Uterus (tissue), 4 donors: Measurements from ENCODE around the gene SHB. TPM values are rescaled to one million over a fixed set of nuclear protein-coding genes. Genes with fewer than 3 reads are reported as not detected.
A peak's percentile ranks its signal among the peaks of the same experiment; 100 is the strongest.

Source experiments
- DNase-seq, 2 donors: peaks; one replicate each; pipeline ENCODE4 v3.0.0-alpha.2; 2019 to 2020
- H3K27ac ChIP-seq, 2 donors: fragments of 200-600 bp; sonication (generic); 1 replicate in 1 of 2; 2 replicates in 1 of 2; pipeline ENCODE4 v1.5.1; 2016 to 2018
- H3K27me3 ChIP-seq, 2 donors: fragments of 200-600 bp; sonication (generic); one replicate each; pipeline ENCODE4 v1.5.1; 2018 to 2019; ENCODE audit warnings: control low read depth in 1 of 2
- H3K36me3 ChIP-seq, 2 donors: fragments of 200-600 bp; sonication (generic); one replicate each; pipeline ENCODE4 v1.5.1; 2019; ENCODE audit warnings: control low read depth in 1 of 2
- H3K4me1 ChIP-seq, 2 donors: fragments of 200-600 bp; sonication (generic); one replicate each; pipeline ENCODE4 v1.5.1; 2018 to 2019; ENCODE audit warnings: control low read depth in 1 of 2
- H3K4me3 ChIP-seq, 2 donors: fragments of 200-600 bp; sonication (generic); 1 replicate in 1 of 2; 2 replicates in 1 of 2; pipeline ENCODE4 v1.5.1; 2018 to 2019; ENCODE audit warnings: mild to moderate bottlenecking in 1 of 2
- H3K9me3 ChIP-seq, 2 donors: fragments of 200-600 bp; sonication (generic); one replicate each; pipeline ENCODE4 v1.5.1; 2019; ENCODE audit warnings: control low read depth in 1 of 2
- CTCF ChIP-seq, 4 experiments: fragments of 200-600 bp in 2 of 4; fragments of 450-650 bp in 2 of 4; sonication (generic) in 2 of 4; IDR thresholded peaks; one replicate each; pipeline ENCODE4 v1.5.1; 2016 to 2019; ENCODE audit warnings: antibody characterized with exemption in 4 of 4, mild to moderate bottlenecking in 2 of 4, moderate library complexity in 1 of 4
- POLR2A ChIP-seq, 2 donors: fragments of 450-650 bp; IDR thresholded peaks; one replicate each; pipeline ENCODE4 v1.6.1; 2016; ENCODE audit warnings: antibody characterized with exemption in 2 of 2, mild to moderate bottlenecking in 1 of 2, moderate library complexity in 1 of 2
- intact Hi-C: fragments of 100-400 bp; cut with DNase I; formaldehyde crosslinking; loops from one replicate; pipeline ENCODE4 v1.15.1; 2023; ENCODE audit warnings: low total_unique reads
- total RNA-seq, 4 donors: library from RNA; depleted of rRNA in 3 of 4; stranded (reverse); fragments of >200 nt in 3 of 4; gene quantifications; one replicate each; pipeline versions ENCODE4 v1.1.0 to v1.2.4, GENCODE V29; 2014 to 2023
- donor health status: DM: yes; HTN: yes; CAD: no.

The SHB gene
- total RNA-seq, 4 donors from 2014 or later, result 3.5 to 19.6 (median 7.3) TPM

GRCh38 chr9:38031594-38031993 is 37.4 kb downstream of the SHB start:
- Histone ChIP-seq H3K27ac (peak overlapping the region; percentile 50 to 61), H3K36me3 (no peaks in the 10 kb centered on the region), H3K27me3 (no peaks in the 10 kb centered on the region), H3K4me1 (peaks cover 5 to 14% of the 10 kb centered on the region in 2 donors), H3K4me3 (no peak overlapping the region), H3K9me3 (no peaks in the 10 kb centered on the region)
- no peak for DNase-seq
- TF ChIP-seq CTCF (IDR thresholded peaks at IDR 0.05) (no peak), POLR2A (IDR thresholded peaks at IDR 0.05) (no peak)
- intact Hi-C loops, result no loop called here

- DNase-seq, result no peak
- Histone ChIP-seq H3K4me1 (peaks cover 8 to 20% of the 10 kb centered on the region in 2 donors), H3K9me3 (no peaks in the 10 kb centered on the region), H3K27me3 (no peaks in the 10 kb centered on the region), H3K4me3 (no peak overlapping the region), H3K36me3 (no peaks in the 10 kb centered on the region), H3K27ac (no peak overlapping the region)
- no peak for TF ChIP-seq POLR2A (IDR thresholded peaks at IDR 0.05)
- TF ChIP-seq CTCF (IDR thresholded peaks at IDR 0.05), result no peak
- intact Hi-C loops, result no loop called here
Measured at GRCh38 chr9:38030658-38031057, 38.4 kb downstream of the SHB start.

- intact Hi-C loops, result no loop called here
- DNase-seq, result no peak
- Histone ChIP-seq H3K4me3 (no peak overlapping the region), H3K9me3 (no peaks in the 10 kb centered on the region), H3K4me1 (peaks cover 10 to 20% of the 10 kb centered on the region in 2 donors), H3K27me3 (no peaks in the 10 kb centered on the region), H3K27ac (no peak overlapping the region), H3K36me3 (no peaks in the 10 kb centered on the region)
- TF ChIP-seq CTCF (IDR thresholded peaks at IDR 0.05), result no peak
- TF ChIP-seq POLR2A (IDR thresholded peaks at IDR 0.05), result no peak
Measured at GRCh38 chr9:38029915-38030638, 39.0 kb downstream of the SHB start.

- H3K27ac ChIP-seq, result peak overlapping the region in 1 of 2 donors; percentile 72
- H3K27me3 ChIP-seq, result no peaks in the 10 kb centered on the region
- H3K4me1 ChIP-seq, result peaks cover 15 to 37% of the 10 kb centered on the region in 2 donors
- no peak for DNase-seq
- H3K9me3 ChIP-seq, result no peaks in the 10 kb centered on the region
- TF ChIP-seq CTCF (IDR thresholded peaks at IDR 0.05) (no peak), POLR2A (IDR thresholded peaks at IDR 0.05) (no peak)
- H3K4me3 ChIP-seq, result no peak overlapping the region
- intact Hi-C loops, result no loop called here
- no peaks in the 10 kb centered on the region for H3K36me3 ChIP-seq
Measured at GRCh38 chr9:38027714-38028113, 41.3 kb downstream of the SHB start.

- Histone ChIP-seq H3K4me1 (peaks cover 15 to 35% of the 10 kb centered on the region in 2 donors), H3K36me3 (no peaks in the 10 kb centered on the region), H3K27me3 (no peaks in the 10 kb centered on the region), H3K27ac (peak overlapping the region; percentile 72 to 74), H3K9me3 (no peaks in the 10 kb centered on the region), H3K4me3 (no peak overlapping the region)
- intact Hi-C loops, result no loop called here
- DNase-seq, result no peak
- TF ChIP-seq CTCF (IDR thresholded peaks at IDR 0.05) (no peak), POLR2A (IDR thresholded peaks at IDR 0.05) (no peak)
Measured at GRCh38 chr9:38026840-38027527, 42.0 kb downstream of the SHB start.
